ENCODE data around the gene ACADM. TPM values are rescaled to one million over a fixed set of nuclear protein-coding genes. Genes with fewer than 3 reads are reported as not detected.

The ACADM gene
- total RNA-seq, 1 donor from 2014 or later: 36.2 TPM

- Mint-ChIP-seq H3K27me3 (ENCODE audit: unreplicated experiment) (peaks cover 18% of the 10 kb centered on the region), H3K27ac (ENCODE audit: unreplicated experiment) (no peak overlapping the region), H3K36me3 (ENCODE audit: unreplicated experiment) (no peaks in the 10 kb centered on the region), H3K4me3 (ENCODE audit: unreplicated experiment) (no peak overlapping the region), H3K9me3 (ENCODE audit: unreplicated experiment) (no peaks in the 10 kb centered on the region), H3K4me1 (ENCODE audit: unreplicated experiment) (no peaks in the 10 kb centered on the region)
- DNase-seq (ENCODE audit: extremely low spot score, unreplicated experiment): no peak
- no peak for TF ChIP-seq CTCF (IDR thresholded peaks at IDR 0.05)
Measured at GRCh38 chr1:75696000-75696399, 28.5 kb upstream of the ACADM start.

GRCh38 chr1:75707191-75707590, 17.3 kb upstream of the ACADM start:
- Mint-ChIP-seq H3K9me3 (ENCODE audit: unreplicated experiment) (no peaks in the 10 kb centered on the region), H3K27me3 (ENCODE audit: unreplicated experiment) (peaks cover 35% of the 10 kb centered on the region), H3K4me3 (ENCODE audit: unreplicated experiment) (no peak overlapping the region), H3K27ac (ENCODE audit: unreplicated experiment) (no peak overlapping the region), H3K4me1 (ENCODE audit: unreplicated experiment) (no peaks in the 10 kb centered on the region), H3K36me3 (ENCODE audit: unreplicated experiment) (no peaks in the 10 kb centered on the region)
- no peak for TF ChIP-seq CTCF (IDR thresholded peaks at IDR 0.05)
- no peak for DNase-seq (ENCODE audit: extremely low spot score, unreplicated experiment)

GRCh38 chr1:75708910-75709309, 15.6 kb upstream of the ACADM start:
- Mint-ChIP-seq H3K27me3 (ENCODE audit: unreplicated experiment) (peaks cover 36% of the 10 kb centered on the region), H3K4me3 (ENCODE audit: unreplicated experiment) (no peak overlapping the region)
- no peak for DNase-seq (ENCODE audit: extremely low spot score, unreplicated experiment)

GRCh38 chr1:75710832-75711231, 13.7 kb upstream of the ACADM start:
- Mint-ChIP-seq H3K27ac (ENCODE audit: unreplicated experiment) (no peak overlapping the region), H3K4me1 (ENCODE audit: unreplicated experiment) (no peaks in the 10 kb centered on the region), H3K9me3 (ENCODE audit: unreplicated experiment) (no peaks in the 10 kb centered on the region), H3K4me3 (ENCODE audit: unreplicated experiment) (no peak overlapping the region), H3K27me3 (ENCODE audit: unreplicated experiment) (peaks cover 38% of the 10 kb centered on the region), H3K36me3 (ENCODE audit: unreplicated experiment) (no peaks in the 10 kb centered on the region)
- no peak for TF ChIP-seq CTCF (IDR thresholded peaks at IDR 0.05)
- DNase-seq (ENCODE audit: extremely low spot score, unreplicated experiment): no peak

More at GRCh38 chr1:75708910-75709309, 15.6 kb upstream of the ACADM start:
- no peak overlapping the region for H3K27ac Mint-ChIP-seq (ENCODE audit: unreplicated experiment)
- no peaks in the 10 kb centered on the region for H3K4me1 Mint-ChIP-seq (ENCODE audit: unreplicated experiment)
- no peaks in the 10 kb centered on the region for H3K9me3 Mint-ChIP-seq (ENCODE audit: unreplicated experiment)
- no peak for TF ChIP-seq CTCF (IDR thresholded peaks at IDR 0.05)
- H3K36me3 Mint-ChIP-seq (ENCODE audit: unreplicated experiment): no peaks in the 10 kb centered on the region

GRCh38 chr1:75711846-75712245, 12.7 kb upstream of the ACADM start:
- Mint-ChIP-seq H3K4me1 (ENCODE audit: unreplicated experiment) (no peaks in the 10 kb centered on the region), H3K36me3 (ENCODE audit: unreplicated experiment) (no peaks in the 10 kb centered on the region), H3K4me3 (ENCODE audit: unreplicated experiment) (no peak overlapping the region), H3K27me3 (ENCODE audit: unreplicated experiment) (peaks cover 32% of the 10 kb centered on the region), H3K9me3 (ENCODE audit: unreplicated experiment) (no peaks in the 10 kb centered on the region), H3K27ac (ENCODE audit: unreplicated experiment) (no peak overlapping the region)
- TF ChIP-seq CTCF (IDR thresholded peaks at IDR 0.05): no peak
- DNase-seq (ENCODE audit: extremely low spot score, unreplicated experiment): no peak

Data from osteocyte (in vitro differentiated cells).